ENCODE measurements around the gene OR1L8. TPM values are rescaled to one million over a fixed set of nuclear protein-coding genes. Genes with fewer than 3 reads are reported as not detected.
"Not testable (repeated sequence)": the region's sequence is repeated elsewhere in the genome, so short reads cannot be mapped to it uniquely, and the experiment has no call there.

Gene OR1L8, protein sequence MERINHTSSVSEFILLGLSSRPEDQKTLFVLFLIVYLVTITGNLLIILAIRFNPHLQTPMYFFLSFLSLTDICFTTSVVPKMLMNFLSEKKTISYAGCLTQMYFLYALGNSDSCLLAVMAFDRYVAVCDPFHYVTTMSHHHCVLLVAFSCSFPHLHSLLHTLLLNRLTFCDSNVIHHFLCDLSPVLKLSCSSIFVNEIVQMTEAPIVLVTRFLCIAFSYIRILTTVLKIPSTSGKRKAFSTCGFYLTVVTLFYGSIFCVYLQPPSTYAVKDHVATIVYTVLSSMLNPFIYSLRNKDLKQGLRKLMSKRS
- total RNA-seq (2014; rRNA removed; shearing (Covaris generic); ENCODE audit: low replicate concordance) = not detected in 2 replicates

DNA sequence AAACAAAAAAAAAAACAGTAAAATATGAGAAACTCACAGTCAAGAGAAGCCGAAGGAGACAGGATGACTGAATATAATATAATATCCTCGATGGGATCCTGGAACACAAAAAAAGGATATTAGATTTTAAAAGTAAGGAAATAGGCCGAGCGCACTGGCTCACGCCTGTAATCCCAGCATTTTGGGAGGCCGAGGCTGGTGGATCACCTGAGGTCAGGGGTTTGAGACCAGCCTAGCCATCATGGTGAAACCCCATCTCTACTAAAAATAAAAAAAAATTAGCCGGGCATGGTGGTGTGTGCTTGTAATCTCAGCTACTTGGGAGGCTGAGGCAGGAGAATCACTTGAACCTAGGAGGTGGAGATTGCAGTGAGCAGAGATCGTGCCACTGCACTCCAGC is at the start of gene OR1L8:
TSS of gene OR1L8 (minus strand) at position 101 of the 400 bp plus-strand sequence. CDS start 14,907 bp downstream, outside the sequence.
- H3K9me3 ChIP-seq, H3K36me3 ChIP-seq, H3K27me3 ChIP-seq, H3K4me3 ChIP-seq, DNase-seq: not testable (repeated sequence)

DNA sequence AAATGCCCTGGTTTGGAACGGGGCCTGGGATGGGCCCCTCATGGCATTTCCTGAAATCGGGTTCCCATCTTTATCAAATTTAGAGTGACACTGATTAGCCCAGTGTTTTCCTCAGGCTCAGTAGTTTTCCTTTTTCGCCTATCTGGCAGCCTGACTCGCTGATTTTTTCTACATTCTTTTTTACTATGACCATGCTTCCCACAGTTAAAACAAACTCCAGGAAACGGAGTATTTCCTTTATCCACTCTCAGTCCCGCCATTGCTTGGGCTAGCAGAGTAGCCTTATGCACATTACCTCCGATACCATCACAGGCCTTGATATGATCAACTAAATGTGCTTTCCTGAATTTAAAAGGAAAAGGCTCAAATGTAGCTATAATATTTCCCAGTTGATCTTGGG is 36.8 kb upstream of the OR1L8 start:
- H3K4me3 ChIP-seq = no peak overlapping the region
- no peaks in the 10 kb centered on the region for H3K27me3 ChIP-seq
- DNase-seq = no peak
- no peaks in the 10 kb centered on the region for H3K36me3 ChIP-seq
- H3K9me3 ChIP-seq = no peaks in the 10 kb centered on the region

DNA sequence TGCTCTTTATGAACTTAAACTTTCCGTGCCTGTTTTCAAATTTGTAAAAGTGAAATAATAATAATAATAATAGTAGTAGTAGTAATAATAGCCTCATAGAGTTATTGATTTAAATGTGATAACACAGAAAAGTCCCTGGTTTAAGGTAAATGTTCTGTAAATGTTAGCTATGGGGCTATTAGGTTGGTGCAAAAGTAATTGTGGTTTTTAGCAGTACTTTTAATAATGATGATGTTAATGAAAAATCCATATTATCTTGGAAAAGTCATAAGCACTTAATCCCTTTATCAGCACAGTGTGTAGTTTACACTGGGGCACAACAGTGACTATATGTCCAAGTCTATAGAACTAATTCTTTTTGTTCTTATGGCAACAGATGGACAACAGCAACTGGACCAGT is 31.2 kb upstream of the OR1L8 start, which contains the start of gene OR1Q1:
TSS of gene OR1Q1 (plus strand) at position 377 of the 400 bp plus-strand sequence. CDS start at position 377, 0 bp downstream.
- Histone ChIP-seq H3K27me3 (no peaks in the 10 kb centered on the region), H3K4me3 (no peak within 1 kb of the TSS), H3K36me3 (no peaks in the 10 kb centered on the region), H3K9me3 (no peaks in the 10 kb centered on the region)
- DNase-seq = no peak

DNA sequence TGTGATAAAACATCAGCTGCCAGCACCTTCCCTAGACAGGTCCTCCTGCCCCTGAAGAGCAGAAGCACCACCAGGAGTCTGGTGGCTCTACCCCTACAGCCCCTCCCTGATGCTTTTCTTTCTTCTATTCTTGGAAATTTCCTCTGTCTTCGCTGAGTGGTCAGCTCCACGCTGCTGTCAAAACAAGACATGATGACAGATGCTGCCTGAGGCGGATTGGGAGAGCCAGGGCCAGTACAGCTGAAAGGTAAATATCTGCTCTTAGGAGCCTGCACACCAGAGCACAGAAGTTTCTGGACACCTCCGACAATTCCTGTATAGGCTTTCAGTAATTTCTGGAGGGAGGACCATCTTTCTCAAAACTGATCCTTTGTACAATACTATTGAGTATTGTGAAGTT is 26.6 kb upstream of the OR1L8 start:
- no peaks in the 10 kb centered on the region for H3K9me3 ChIP-seq
- no peak for DNase-seq
- no peaks in the 10 kb centered on the region for H3K36me3 ChIP-seq
- no peak overlapping the region for H3K4me3 ChIP-seq
- H3K27me3 ChIP-seq = no peaks in the 10 kb centered on the region

DNA sequence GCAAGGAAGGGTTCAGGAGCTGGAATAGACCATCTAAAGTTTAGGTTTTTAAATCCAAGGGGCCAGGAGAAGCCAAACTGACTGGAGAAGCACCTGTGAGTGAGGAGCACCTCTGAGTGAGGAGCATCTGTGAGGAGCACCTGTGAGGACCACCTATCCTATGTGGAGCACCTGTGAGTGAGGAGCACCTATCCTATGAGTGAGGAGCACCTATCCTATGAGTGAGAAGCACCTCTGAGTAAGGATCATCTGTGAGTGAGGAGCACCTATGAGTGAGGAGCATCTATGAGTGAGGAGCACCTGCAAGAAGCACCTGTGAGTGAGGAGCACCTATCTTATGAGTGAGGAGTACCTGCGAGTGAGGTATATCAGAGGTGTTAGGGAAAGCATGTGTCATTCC is 23.4 kb upstream of the OR1L8 start:
- H3K27me3 ChIP-seq = peaks cover 2% of the 10 kb centered on the region; the same call in 1 of the 2 replicates
- H3K4me3 ChIP-seq = no peak overlapping the region
- DNase-seq = no peak
- no peaks in the 10 kb centered on the region for H3K36me3 ChIP-seq
- no peaks in the 10 kb centered on the region for H3K9me3 ChIP-seq

DNA sequence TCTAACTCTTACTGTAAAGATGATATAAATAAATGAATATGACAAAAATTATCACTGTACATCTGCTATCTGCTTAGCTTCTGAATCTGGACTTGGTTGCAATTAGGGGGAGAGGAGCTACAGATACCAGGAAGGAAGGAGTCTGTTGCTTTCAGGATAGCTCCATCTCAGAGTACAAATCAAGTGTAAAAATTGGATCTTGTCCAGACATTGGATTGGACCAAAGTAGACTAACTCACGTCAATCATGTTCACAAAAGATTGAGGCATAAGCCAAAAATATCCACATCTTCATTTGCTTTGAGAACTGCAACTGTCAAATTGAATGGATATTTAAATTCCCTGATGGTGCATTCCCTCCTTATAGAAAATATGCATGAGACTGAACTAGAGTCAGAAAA is 22.5 kb upstream of the OR1L8 start:
- H3K4me3 ChIP-seq = no peak overlapping the region
- H3K27me3 ChIP-seq = peaks cover 2% of the 10 kb centered on the region; the same call in 1 of the 2 replicates
- H3K36me3 ChIP-seq = no peaks in the 10 kb centered on the region
- no peaks in the 10 kb centered on the region for H3K9me3 ChIP-seq
- DNase-seq = no peak

DNA sequence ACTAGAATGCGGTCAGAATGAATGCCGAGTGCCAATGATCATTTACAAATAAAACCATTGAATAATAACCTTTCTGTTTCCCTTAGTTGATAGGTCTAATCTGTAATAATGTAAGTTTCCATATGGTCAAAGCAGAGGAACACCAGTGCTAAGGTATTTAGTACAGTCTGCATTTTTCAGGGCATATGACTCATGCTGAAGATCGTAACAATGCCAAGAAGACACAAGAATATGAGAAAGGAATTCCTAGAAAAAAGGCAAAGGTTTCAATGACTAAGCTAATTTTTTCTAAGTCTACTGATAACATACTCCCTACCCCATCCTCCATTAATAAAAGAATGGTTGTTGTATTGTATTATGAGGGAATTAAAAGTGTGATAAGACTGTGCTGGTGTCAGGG is 2.8 kb downstream of the OR1L8 start:
- no peaks in the 10 kb centered on the region for H3K27me3 ChIP-seq
- H3K36me3 ChIP-seq = no peaks in the 10 kb centered on the region

DNA sequence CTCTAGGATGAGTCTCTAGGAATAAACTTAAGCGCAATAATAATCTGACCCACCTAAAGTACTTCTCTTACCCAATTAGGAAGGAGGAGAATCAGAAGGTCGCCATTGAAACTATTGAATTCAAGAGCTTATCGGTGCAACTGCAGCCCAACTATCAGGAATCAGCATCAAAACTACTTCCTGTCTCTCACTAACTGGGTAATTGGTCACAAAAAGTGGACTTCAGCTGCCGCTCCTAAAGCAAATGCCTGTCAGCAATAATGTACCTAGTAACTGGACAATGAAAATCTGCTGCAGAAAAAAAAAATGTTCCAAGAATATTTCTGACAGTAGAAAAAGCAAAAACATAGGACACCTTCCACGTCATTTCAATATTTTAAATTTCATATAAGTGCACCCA is 3.3 kb downstream of the OR1L8 start:
- no peak for DNase-seq
- Histone ChIP-seq H3K9me3 (no peaks in the 10 kb centered on the region), H3K4me3 (no peak overlapping the region), H3K36me3 (no peaks in the 10 kb centered on the region), H3K27me3 (no peaks in the 10 kb centered on the region)

More for the DNA sequence above, 2.8 kb downstream of the OR1L8 start:
- H3K9me3 ChIP-seq = no peaks in the 10 kb centered on the region
- DNase-seq = no peak
- no peak overlapping the region for H3K4me3 ChIP-seq

DNA sequence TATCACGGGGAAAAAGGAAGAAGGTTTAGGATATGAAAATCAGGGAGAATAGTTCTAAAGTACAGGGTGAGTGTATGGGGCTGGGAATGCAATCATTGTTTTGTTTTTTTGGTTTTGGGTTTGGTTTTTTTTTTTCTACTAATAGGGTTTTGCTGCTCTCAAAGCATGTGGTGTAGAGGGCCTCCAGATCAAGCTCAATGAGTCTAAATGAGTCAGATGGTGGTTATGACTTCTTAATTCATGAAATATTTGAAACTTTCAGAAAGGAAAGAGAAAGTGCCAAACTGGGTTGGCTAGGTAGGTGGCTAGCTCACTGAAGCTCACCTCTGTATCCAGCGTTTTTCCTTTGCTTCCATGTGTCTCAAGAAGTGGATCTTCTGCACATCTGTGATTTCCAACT is 10.7 kb downstream of the OR1L8 start:
- Histone ChIP-seq H3K9me3 (no peaks in the 10 kb centered on the region), H3K27me3 (no peaks in the 10 kb centered on the region), H3K4me3 (no peak overlapping the region), H3K36me3 (no peaks in the 10 kb centered on the region)
- DNase-seq = no peak

DNA sequence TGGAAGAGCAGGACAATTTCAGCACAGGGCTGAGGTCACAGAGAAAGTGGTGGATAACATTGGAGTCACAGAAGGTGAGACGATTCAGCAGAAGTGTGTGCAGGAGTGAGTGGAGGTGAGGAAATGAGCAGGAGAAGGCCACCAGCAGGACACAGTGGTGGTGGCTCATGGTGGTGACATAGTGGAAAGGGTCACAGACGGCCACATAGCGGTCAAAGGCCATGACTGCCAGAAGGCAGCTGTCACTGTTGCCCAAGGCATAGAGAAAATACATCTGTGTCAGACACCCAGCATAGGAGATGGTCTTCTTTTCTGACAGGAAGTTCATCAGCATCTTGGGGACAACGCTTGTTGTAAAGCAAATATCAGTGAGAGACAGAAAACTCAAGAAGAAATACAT is 15.3 kb downstream of the OR1L8 start:
- Histone ChIP-seq H3K4me3 (no peak overlapping the region), H3K9me3 (no peaks in the 10 kb centered on the region), H3K36me3 (no peaks in the 10 kb centered on the region), H3K27me3 (no peaks in the 10 kb centered on the region)
- DNase-seq = no peak

DNA sequence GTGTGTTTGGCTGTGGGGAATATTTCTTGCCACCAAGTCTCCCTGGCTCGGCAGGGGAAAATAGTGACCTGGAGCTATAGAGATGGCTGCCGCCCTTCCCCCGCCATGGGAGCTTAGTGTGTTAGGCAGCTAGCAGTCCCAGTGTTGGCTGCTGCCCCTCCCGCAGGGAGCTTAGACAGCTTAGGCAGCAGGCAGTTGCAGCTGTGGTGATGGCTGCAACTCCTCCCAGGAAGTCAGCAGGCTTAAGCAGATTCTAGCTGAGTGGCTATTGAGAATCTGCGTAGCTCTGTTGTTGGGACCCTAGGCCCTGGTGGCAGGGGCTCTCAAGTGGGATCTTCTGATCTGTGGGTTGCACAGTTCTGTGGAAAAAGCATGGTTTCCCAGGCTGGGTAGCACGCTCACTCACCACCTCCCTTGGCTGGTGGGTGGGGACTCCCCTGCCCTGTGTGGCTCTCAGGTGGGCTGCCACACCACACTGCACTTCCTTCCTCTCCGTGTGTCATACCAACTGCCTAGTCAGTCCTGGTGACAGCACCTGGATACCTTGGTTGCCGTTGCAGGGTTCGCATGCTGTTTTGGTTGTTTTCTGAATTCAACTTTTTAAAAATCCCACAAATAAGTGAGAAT is 20.9 kb downstream of the OR1L8 start:
- no peak for DNase-seq

DNA sequence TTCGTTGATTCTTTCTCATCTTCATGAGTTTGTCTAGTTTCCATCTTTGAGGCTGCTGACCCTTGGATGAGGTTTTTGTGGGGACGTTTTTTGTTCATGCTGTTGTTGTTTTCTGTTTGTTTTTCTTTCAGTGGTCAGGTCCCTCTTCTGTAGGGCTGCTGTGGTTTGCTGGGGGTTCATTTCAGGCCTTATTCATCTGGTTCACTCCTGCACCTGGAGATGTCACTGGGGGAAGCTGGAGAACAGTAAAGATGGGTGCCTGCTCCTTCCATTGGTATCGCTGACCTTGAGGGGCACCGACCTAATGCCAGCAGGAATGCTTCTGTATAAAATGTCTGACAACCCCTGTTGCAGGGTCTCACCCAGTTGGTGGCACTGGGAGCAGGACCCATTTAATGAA is 21.7 kb downstream of the OR1L8 start:
- Histone ChIP-seq H3K9me3 (no peaks in the 10 kb centered on the region), H3K27me3 (peaks cover 8% of the 10 kb centered on the region), H3K36me3 (no peaks in the 10 kb centered on the region), H3K4me3 (no peak overlapping the region)
- DNase-seq = no peak

More for the DNA sequence above, 20.9 kb downstream of the OR1L8 start:
- no peak overlapping the region for H3K4me3 ChIP-seq
- no peaks in the 10 kb centered on the region for H3K9me3 ChIP-seq
- H3K36me3 ChIP-seq = no peaks in the 10 kb centered on the region
- H3K27me3 ChIP-seq = peaks cover 6% of the 10 kb centered on the region

DNA sequence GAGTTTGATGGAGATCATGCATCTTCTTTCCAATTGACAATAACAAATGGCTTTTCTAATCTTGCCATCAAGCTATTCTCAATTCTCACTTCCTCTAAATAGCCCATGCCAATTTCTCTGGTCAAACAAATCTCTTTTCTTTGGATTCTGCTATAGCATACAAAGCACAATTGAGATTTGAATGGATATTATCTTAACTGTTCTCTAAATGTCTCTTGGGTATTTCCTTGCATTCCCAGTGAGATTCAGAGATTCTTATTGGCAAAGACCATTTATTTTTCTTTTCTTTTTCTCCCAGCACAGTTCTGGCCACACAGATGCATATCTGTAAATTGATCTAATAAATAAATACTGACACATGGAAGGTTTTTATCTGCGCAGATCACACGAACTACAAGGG is 30.4 kb downstream of the OR1L8 start, which contains the start of gene OR1N2:
TSS of gene OR1N2 (plus strand) at position 301 of the 400 bp plus-strand sequence. CDS start 100 bp downstream, outside the sequence.
- Histone ChIP-seq H3K9me3 (0 out of 2 replicates have a peak, but pooled peaks cover 2% of the 10 kb centered on the region), H3K36me3 (no peaks in the 10 kb centered on the region), H3K27me3 (peaks cover 9% of the 10 kb centered on the region; the same call in 1 of the 2 replicates), H3K4me3 (no peak within 1 kb of the TSS)
- DNase-seq = no peak

DNA sequence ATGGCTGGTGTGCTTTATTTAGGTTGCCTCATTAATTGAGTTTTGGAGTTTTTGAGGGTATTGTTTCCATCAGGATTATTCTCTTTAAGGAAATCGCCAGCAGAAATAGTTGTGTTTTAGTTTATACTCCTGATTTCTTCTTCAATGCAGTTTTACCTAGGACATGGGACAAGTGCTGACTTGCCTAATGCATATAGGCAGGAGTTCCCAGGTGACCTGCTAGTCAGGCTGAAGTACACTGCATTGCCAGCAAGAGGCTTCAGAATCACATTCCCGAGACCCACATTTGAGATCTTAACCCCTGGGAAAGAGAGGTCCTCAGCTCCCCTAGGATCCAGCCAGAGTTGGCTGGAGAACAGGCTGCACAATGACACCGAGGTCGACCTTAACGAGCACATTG is 31.8 kb downstream of the OR1L8 start:
- H3K4me3 ChIP-seq = no peak overlapping the region

DNA sequence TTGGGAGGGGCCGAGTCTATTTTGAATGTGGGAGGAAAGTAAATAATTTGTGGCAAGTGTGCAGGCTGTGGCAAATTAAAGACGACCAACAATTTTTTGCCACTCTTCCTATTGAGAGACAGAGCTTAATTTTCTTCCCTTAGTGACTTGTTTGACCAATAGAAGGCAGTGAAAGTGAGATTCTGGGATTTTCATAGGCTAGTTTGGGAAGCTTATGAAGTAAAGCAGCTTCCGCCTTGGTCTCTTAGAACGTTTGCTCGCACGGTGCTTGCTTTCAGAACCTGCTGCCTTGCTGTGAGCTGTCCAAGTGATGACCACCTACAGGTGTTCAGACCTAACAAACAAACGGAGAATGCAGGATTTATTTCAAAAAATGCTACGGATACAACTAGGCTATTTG is 37.0 kb downstream of the OR1L8 start:
- Histone ChIP-seq H3K36me3 (no peaks in the 10 kb centered on the region), H3K4me3 (no peak overlapping the region), H3K27me3 (peaks cover 11% of the 10 kb centered on the region), H3K9me3 (0 out of 2 replicates have a peak, but pooled peaks cover 2% of the 10 kb centered on the region)
- no peak for DNase-seq

More for the DNA sequence above, 31.8 kb downstream of the OR1L8 start:
- Histone ChIP-seq H3K27me3 (peaks cover 7% of the 10 kb centered on the region; the same call in 1 of the 2 replicates), H3K36me3 (no peaks in the 10 kb centered on the region), H3K9me3 (0 out of 2 replicates have a peak, but pooled peaks cover 2% of the 10 kb centered on the region)
- no peak for DNase-seq

DNA sequence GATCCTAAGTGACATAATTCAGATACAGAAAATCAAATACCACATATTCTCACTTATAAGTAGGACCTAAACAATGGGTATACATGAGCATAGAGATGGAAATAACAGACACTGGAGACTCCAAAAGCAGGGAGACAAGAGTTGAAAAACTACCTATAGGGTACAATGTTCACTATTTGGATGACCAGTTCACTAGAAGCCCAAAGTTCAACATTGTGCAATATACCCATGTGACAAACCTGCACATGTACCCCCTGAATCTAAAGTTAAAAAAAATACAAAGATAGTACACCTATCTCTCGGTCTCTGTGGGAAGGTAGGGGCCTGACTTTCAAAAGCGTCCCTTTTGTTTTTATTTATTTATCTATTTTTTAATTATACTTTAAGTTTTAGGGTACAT is 44.4 kb downstream of the OR1L8 start:
- Histone ChIP-seq H3K4me3 (no peak overlapping the region), H3K9me3 (no peaks in the 10 kb centered on the region), H3K36me3 (no peaks in the 10 kb centered on the region), H3K27me3 (peaks cover 3% of the 10 kb centered on the region)
- no peak for DNase-seq

DNA sequence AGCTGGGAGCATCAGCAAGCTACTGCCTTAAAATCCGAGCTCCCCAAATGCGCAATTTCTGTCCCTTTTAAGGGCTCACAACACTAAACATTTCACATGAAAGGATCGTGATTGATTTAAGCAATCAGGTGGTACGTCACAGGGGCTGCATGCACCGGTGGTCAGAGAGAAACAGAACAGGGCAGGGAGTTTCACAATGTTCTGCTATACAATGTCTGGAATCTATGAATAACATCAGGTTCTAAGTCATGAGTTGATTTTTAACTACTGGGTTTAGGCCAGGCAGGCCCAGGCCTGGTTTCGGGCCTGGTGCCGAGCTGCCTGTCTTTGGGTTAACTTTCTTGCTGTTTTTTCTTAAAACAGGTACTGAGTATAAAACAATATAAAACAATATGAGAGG is 46.1 kb downstream of the OR1L8 start:
- H3K9me3 ChIP-seq, H3K36me3 ChIP-seq, H3K27me3 ChIP-seq, H3K4me3 ChIP-seq, DNase-seq: not testable (repeated sequence)
